Vagina (tissue), 2 donors: ENCODE measurements around the gene TPP2. TPM values are rescaled to one million over a fixed set of nuclear protein-coding genes. Genes with fewer than 3 reads are reported as not detected.

ENCODE experiments used
- DNase-seq, 2 donors: peaks; one replicate each; pipeline ENCODE4 v3.0.0-alpha.2; 2017; ENCODE audit errors: extremely low spot score in 2 of 2
- H3K27ac ChIP-seq: fragments of 200-600 bp; sonication (generic); one replicate; pipeline ENCODE4 v1.5.1; 2019
- H3K27me3 ChIP-seq: fragments of 200-600 bp; sonication (generic); one replicate; pipeline ENCODE4 v1.5.1; 2019
- H3K36me3 ChIP-seq, 2 donors: fragments of 200-600 bp; sonication (generic); one replicate each; pipeline ENCODE4 v1.5.1; 2017 to 2019
- H3K4me1 ChIP-seq: fragments of 200-600 bp; sonication (generic); one replicate; pipeline ENCODE4 v1.5.1; 2019
- H3K4me3 ChIP-seq, 2 donors: fragments of 200-600 bp; sonication (generic); 1 replicate in 1 of 2; 2 replicates in 1 of 2; pipeline ENCODE4 v1.5.1; 2016 to 2019
- H3K9me3 ChIP-seq: fragments of 200-600 bp; sonication (generic); one replicate; pipeline ENCODE4 v1.5.1; 2019
- POLR2A ChIP-seq, 2 donors: fragments of 450-650 bp; IDR thresholded peaks; one replicate each; pipeline ENCODE4 v1.6.1; 2017; ENCODE audit warnings: antibody characterized with exemption in 2 of 2, mild to moderate bottlenecking in 2 of 2, moderate library complexity in 2 of 2
- POLR2AphosphoS5 ChIP-seq, 2 donors: sonication (generic); formaldehyde crosslinking; IDR thresholded peaks; one replicate each; pipeline ENCODE4 v1.9.0; 2017; ENCODE audit warnings: antibody characterized with exemption in 2 of 2, mild to moderate bottlenecking in 2 of 2, low read depth in 1 of 2; ENCODE audit not compliant: insufficient read depth in 1 of 2
- intact Hi-C: fragments of 100-400 bp; cut with DNase I; formaldehyde crosslinking; loops from one replicate; pipeline ENCODE4 v1.15.1; 2023
- total RNA-seq: library from RNA; depleted of rRNA; stranded (reverse); fragments of >200 nt; gene quantifications from one replicate; pipeline ENCODE4 v1.2.3, GENCODE V29; 2016
- TF ChIP-seq, protein P1 (sequence below), 3 experiments: fragments of 450-650 bp in 2 of 3; fragments of 200-600 bp in 1 of 3; sonication (generic) in 1 of 3; IDR thresholded peaks; one replicate each; pipeline ENCODE4 v1.5.1; 2017 to 2019; ENCODE audit warnings: antibody characterized with exemption in 3 of 3, mild to moderate bottlenecking in 2 of 3, moderate library complexity in 2 of 3

TPP2 gene
- total RNA-seq, 1 donor from 2014 or later, result 40.0 TPM

DNA sequence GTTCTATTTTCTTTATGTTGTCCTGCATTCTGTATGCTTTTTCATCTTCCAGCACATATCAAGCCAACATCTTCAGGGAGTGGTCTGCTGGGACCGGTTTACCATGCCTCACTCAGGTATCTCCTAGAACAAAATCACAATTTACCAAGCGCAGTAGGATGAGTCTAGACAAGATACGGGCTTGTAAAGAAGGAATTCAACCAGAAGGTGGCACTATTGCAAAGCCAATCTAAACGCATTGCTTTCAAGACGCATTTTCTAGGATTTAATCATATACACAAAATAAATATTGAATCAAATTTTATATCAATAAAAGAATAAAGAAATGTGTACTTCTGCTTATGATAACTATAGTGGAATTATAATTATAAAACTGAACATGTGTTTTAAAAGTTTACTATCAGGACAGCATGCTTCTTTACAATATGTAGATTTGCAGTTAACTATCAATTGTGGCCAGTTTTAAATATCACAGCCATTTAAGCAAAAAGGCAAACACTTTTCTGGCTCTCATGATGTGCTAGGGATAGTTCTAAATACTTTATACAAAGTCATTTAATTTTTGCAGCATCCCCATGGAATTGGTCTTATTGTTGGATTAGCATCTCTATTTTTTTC is 16.1 kb upstream of the TPP2 start:
- Histone ChIP-seq H3K36me3 (no peaks in the 10 kb centered on the region), H3K27me3 (no peaks in the 10 kb centered on the region), H3K27ac (no peak overlapping the region), H3K9me3 (no peaks in the 10 kb centered on the region), H3K4me3 (no peak overlapping the region), H3K4me1 (no peaks in the 10 kb centered on the region)
- DNase-seq, result no peak
- intact Hi-C loops, result no loop called here
- TF ChIP-seq, protein P1, sequence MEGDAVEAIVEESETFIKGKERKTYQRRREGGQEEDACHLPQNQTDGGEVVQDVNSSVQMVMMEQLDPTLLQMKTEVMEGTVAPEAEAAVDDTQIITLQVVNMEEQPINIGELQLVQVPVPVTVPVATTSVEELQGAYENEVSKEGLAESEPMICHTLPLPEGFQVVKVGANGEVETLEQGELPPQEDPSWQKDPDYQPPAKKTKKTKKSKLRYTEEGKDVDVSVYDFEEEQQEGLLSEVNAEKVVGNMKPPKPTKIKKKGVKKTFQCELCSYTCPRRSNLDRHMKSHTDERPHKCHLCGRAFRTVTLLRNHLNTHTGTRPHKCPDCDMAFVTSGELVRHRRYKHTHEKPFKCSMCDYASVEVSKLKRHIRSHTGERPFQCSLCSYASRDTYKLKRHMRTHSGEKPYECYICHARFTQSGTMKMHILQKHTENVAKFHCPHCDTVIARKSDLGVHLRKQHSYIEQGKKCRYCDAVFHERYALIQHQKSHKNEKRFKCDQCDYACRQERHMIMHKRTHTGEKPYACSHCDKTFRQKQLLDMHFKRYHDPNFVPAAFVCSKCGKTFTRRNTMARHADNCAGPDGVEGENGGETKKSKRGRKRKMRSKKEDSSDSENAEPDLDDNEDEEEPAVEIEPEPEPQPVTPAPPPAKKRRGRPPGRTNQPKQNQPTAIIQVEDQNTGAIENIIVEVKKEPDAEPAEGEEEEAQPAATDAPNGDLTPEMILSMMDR (IDR thresholded peaks at IDR 0.05), result peak in 2 of 3 experiments; percentile 40 to 72
- TF ChIP-seq POLR2AphosphoS5 (IDR thresholded peaks at IDR 0.05; ENCODE audit: insufficient read depth in 1 of 2, low read depth in 1 of 2), result no peak

DNA sequence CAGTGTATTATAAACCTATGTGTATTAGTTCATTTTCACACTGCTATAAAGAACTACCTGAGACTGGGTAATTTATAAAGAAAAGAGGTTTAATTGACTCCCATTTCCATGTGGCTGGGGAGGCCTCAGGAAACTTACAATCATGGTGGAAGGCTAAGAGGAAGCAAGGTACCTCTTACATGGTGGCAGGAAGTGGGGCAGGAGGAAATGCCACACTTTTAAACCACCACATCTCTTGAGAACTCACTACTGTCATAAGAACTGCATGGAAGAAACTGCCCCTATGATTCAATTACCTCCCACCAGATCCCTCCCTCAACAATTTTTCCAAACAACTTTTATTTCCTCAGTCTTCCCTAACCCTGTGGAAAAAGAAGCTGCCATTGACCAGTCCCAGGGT is 14.5 kb upstream of the TPP2 start:
- no peak for DNase-seq
- H3K4me3 ChIP-seq, result no peak overlapping the region
- H3K27me3 ChIP-seq, result no peaks in the 10 kb centered on the region
- no peaks in the 10 kb centered on the region for H3K9me3 ChIP-seq
- intact Hi-C loops, result no loop called here
- no peaks in the 10 kb centered on the region for H3K4me1 ChIP-seq
- no peak overlapping the region for H3K27ac ChIP-seq
- H3K36me3 ChIP-seq, result no peaks in the 10 kb centered on the region
- TF ChIP-seq, protein P1 (IDR thresholded peaks at IDR 0.05), result no peak
- TF ChIP-seq POLR2AphosphoS5 (IDR thresholded peaks at IDR 0.05; ENCODE audit: insufficient read depth in 1 of 2, low read depth in 1 of 2), result no peak
- no peak for TF ChIP-seq POLR2A (IDR thresholded peaks at IDR 0.05)

DNA sequence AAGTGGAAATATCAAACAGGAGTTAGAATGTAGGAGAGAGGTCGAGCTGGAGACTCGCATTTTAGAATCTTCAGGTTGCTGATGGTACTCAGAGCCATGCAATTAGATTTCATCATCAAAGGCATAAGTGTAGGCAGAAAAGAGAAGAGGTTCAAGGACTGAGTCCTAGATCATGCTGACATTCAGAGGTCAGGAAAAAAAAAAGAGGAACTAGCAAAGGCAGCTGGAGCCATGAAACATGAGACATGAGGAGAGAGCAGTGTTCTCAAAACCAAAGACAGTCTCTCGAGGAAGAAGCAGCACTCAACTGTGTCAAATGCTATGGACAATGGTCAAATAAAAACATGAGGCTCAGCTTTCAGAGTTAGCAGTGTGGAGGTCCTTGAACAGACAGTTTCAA is 12.4 kb upstream of the TPP2 start:
- Histone ChIP-seq H3K4me1 (no peaks in the 10 kb centered on the region), H3K27ac (no peak overlapping the region), H3K4me3 (no peak overlapping the region), H3K27me3 (no peaks in the 10 kb centered on the region), H3K9me3 (no peaks in the 10 kb centered on the region), H3K36me3 (no peaks in the 10 kb centered on the region)
- TF ChIP-seq, protein P1 (IDR thresholded peaks at IDR 0.05), result no peak
- intact Hi-C loops, result no loop called here
- DNase-seq, result no peak

DNA sequence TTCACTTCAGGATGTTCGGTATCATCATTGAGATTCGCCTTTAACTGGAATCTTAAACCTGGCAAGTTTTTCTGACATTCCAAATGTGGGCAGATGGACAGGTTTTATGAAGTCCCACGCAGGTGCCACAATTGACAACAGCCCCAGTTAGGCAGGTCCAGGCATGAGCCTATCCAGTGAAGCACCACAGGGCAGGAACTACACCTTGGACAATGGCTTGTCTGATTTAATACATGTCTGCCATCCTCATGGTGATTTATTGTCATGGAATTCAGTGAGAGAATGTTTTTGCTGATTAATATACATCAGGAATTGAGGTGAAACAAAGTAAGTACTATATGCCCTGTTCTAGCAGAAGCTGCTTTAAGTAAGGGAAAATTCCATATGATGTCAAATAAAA is 10.2 kb upstream of the TPP2 start:
- no peaks in the 10 kb centered on the region for H3K27me3 ChIP-seq
- DNase-seq, result no peak
- no peaks in the 10 kb centered on the region for H3K36me3 ChIP-seq
- no peak overlapping the region for H3K27ac ChIP-seq
- intact Hi-C loops, result no loop called here
- no peaks in the 10 kb centered on the region for H3K4me1 ChIP-seq
- no peak for TF ChIP-seq POLR2A (IDR thresholded peaks at IDR 0.05)
- TF ChIP-seq, protein P1 (IDR thresholded peaks at IDR 0.05), result no peak
- TF ChIP-seq POLR2AphosphoS5 (IDR thresholded peaks at IDR 0.05; ENCODE audit: insufficient read depth in 1 of 2, low read depth in 1 of 2), result no peak
- no peak overlapping the region for H3K4me3 ChIP-seq
- H3K9me3 ChIP-seq, result no peaks in the 10 kb centered on the region

DNA sequence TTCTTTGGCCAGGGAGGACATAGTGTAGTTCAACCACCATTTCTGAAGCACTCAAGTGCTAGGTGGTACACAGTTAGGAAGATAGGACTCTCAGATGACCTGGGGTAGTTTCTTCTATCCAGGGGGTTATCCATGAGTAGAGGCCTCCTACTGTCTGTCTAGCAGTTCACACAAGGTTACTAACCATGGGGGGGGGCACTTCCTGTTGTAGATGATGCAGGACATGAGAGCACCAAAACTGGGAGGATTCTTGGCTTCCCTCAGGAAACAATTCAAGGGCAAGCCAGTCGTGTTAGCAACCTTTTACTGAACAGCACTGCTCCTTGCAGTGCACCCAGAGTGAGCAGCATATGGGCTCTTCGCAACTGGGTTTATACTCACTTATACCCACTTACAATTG is 8.9 kb upstream of the TPP2 start:
- DNase-seq, result no peak
- TF ChIP-seq POLR2AphosphoS5 (IDR thresholded peaks at IDR 0.05; ENCODE audit: insufficient read depth in 1 of 2, low read depth in 1 of 2) (no peak), POLR2A (IDR thresholded peaks at IDR 0.05) (no peak)
- TF ChIP-seq, protein P1 (IDR thresholded peaks at IDR 0.05), result no peak
- H3K36me3 ChIP-seq, result no peaks in the 10 kb centered on the region
- intact Hi-C loops, result no loop called here
- no peaks in the 10 kb centered on the region for H3K9me3 ChIP-seq
- H3K4me1 ChIP-seq, result peaks cover 8% of the 10 kb centered on the region
- no peak overlapping the region for H3K27ac ChIP-seq
- H3K4me3 ChIP-seq, result no peak overlapping the region
- H3K27me3 ChIP-seq, result no peaks in the 10 kb centered on the region
